PC-9 (cell line): Measurements from ENCODE around the gene CDC25A.

ENCODE experiments used
- EZH2 ChIP-seq: fragments of 200-600 bp; sonication (generic); IDR thresholded peaks from 2 replicates; pipeline ENCODE4 v1.8.0; 2017; ENCODE audit warnings: antibody characterized with exemption, low read depth
- TF ChIP-seq, protein P1 (sequence below): fragments of 200-600 bp; sonication (generic); conservative IDR thresholded peaks from 2 replicates; pipeline ENCODE4 v1.6.1; 2017; ENCODE audit warnings: mixed run types, antibody characterized with exemption, mild to moderate bottlenecking, moderate library complexity

DNA sequence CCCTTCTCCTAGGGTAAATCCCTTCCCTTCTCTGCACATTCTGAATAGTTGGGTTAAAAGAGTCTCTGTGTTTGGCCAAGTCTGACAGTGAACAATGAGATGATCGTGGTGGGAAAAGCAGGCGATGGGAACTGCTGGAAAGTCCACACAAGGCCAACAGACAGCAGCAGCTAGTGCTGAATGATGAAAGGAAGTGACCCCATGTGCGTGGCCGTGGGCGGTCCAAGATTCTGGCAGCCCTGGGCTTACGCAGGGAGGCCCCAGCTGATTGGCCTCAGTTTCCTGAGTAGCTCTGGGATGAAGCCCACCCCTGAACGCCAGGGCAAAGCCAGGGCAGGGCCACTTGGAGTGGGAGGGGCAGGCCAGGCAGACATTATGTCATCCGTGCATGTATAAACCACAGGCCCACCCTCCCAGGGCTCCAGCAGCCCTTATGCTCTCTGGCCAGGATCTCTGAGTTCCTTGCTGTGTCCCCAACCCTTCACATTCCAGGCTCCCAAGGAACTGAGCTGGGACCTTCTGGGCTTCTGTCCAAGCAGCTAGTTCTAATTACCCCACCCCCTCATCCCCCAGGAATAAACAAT is 57.8 kb downstream of the CDC25A start:
- TF ChIP-seq, protein P1, sequence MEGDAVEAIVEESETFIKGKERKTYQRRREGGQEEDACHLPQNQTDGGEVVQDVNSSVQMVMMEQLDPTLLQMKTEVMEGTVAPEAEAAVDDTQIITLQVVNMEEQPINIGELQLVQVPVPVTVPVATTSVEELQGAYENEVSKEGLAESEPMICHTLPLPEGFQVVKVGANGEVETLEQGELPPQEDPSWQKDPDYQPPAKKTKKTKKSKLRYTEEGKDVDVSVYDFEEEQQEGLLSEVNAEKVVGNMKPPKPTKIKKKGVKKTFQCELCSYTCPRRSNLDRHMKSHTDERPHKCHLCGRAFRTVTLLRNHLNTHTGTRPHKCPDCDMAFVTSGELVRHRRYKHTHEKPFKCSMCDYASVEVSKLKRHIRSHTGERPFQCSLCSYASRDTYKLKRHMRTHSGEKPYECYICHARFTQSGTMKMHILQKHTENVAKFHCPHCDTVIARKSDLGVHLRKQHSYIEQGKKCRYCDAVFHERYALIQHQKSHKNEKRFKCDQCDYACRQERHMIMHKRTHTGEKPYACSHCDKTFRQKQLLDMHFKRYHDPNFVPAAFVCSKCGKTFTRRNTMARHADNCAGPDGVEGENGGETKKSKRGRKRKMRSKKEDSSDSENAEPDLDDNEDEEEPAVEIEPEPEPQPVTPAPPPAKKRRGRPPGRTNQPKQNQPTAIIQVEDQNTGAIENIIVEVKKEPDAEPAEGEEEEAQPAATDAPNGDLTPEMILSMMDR: no peak
- no peak for TF ChIP-seq EZH2
